ENCODE measurements around the gene CFH. TPM values are rescaled to one million over a fixed set of nuclear protein-coding genes. Genes with fewer than 3 reads are reported as not detected.
"Not testable (repeated sequence)": the region's sequence is repeated elsewhere in the genome, so short reads cannot be mapped to it uniquely, and the experiment has no call there.

Gene CFH
- total and polyA plus RNA-seq, 3 experiments from 2014 or later, result 0.93 to 11.2 (median 1.1) TPM

DNA sequence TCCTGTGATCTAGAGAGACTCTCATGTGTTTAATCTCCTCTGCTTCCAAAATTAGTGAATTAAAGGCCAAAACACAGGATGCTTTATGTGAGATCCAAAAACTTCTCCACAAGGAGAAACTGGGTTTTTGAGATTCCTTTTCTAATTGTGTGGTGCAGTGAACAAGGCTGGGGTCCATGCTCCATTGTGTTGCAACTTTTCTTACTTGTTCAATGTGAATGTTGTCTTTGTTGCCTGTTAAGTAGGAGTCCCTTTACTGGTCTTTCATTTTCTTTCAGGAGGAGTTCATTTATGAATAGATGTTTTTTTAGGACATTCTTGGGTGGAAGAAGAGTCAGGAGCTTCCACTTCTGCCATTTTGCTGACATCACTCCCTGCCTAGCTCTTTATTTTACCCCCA, 82.2 kb downstream of the CFH start:
- POLR2A ChIA-PET, result no interaction called here
- no peak overlapping the region for H3K4me3 ChIP-seq (ENCODE audit: low read length)
- no peaks in the 10 kb centered on the region for H3K4me1 Mint-ChIP-seq

DNA sequence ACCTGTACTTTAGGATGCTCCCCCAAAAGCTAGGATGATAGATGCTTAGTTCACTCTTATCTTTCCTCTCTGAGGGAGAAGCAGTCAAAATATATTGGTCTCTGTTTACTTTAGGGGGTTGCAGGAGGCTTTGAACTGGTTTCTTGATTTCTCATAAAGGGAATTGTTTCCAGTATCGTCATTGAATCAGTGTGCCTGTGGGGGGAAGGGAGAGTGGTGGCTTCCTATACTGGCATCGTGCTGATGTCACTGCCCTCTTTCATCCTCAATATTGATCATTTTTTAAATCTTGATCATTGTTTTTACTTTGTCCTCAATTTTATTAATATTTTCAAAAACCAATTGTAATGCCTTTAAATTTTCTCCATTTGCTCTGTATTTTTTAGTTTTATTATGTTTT, 82.6 kb downstream of the CFH start:
- POLR2A ChIA-PET, result no interaction called here
- peaks cover 4 to 20% (median 17%) of the 10 kb centered on the region in 5 donors for H3K9me3 Mint-ChIP-seq
- CTCF ChIA-PET, result no interaction called here
- H3K4me1 ChIP-seq (ENCODE audit: insufficient read depth, low read length), result no peaks in the 10 kb centered on the region
- peaks cover 0 to 1% of the 10 kb centered on the region in 2 donors for H3K27me3 Mint-ChIP-seq
- no peaks in the 10 kb centered on the region for H3K36me3 ChIP-seq (ENCODE audit: insufficient read depth, low read length)
- H3K4me3 ChIP-seq (ENCODE audit: low read length), result no peak overlapping the region
- H3K27me3 ChIP-seq (ENCODE audit: insufficient read depth, low read length, poor library complexity, severe bottlenecking), result no peaks in the 10 kb centered on the region
- H3K27ac Mint-ChIP-seq, result no peak overlapping the region
- H3K36me3 Mint-ChIP-seq, result peaks cover 4 to 20% (median 4%) of the 10 kb centered on the region in 3 donors
- DNase-seq, result no peak
- no peaks in the 10 kb centered on the region for H3K9me3 ChIP-seq (ENCODE audit: low read length)
- no peak overlapping the region for H3K27ac ChIP-seq (ENCODE audit: low read depth, low read length)
- no peak overlapping the region for H3K4me3 Mint-ChIP-seq
- H3K4me1 Mint-ChIP-seq, result no peaks in the 10 kb centered on the region

More for the DNA sequence above, 82.2 kb downstream of the CFH start:
- Mint-ChIP-seq H3K4me3 (no peak overlapping the region), H3K9me3 (peaks cover 4 to 16% (median 13%) of the 10 kb centered on the region in 5 donors), H3K36me3 (peaks cover 0 to 16% (median 2%) of the 10 kb centered on the region in 3 donors), H3K27ac (no peak overlapping the region), H3K27me3 (no peaks in the 10 kb centered on the region)
- DNase-seq, result no peak
- CTCF ChIA-PET, result no interaction called here
- no peaks in the 10 kb centered on the region for H3K36me3 ChIP-seq (ENCODE audit: insufficient read depth, low read length)
- H3K4me1 ChIP-seq (ENCODE audit: insufficient read depth, low read length), result no peaks in the 10 kb centered on the region
- H3K27ac ChIP-seq (ENCODE audit: low read depth, low read length), result no peak overlapping the region
- H3K9me3 ChIP-seq (ENCODE audit: low read length), result no peaks in the 10 kb centered on the region
- H3K27me3 ChIP-seq (ENCODE audit: insufficient read depth, low read length, poor library complexity, severe bottlenecking), result no peaks in the 10 kb centered on the region

DNA sequence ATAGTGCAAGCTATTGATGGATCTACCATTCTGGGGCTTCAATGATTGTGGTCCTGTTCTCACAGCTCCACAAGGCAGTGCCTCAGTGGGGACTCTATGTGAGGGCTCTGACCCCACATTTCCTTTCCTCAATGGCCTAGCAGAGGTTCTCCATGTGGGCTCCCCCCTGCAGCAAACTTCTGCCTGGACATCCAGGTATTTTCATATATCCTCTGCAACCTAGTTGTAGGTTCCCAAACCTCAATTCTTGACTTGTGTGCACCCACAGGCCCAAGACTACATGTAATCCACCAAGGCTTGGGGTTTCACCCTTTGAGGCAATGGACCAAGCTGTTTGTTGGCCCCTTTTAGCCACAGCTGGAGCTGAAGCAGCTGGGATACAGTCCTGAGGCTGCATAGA, 86.9 kb downstream of the CFH start:
- Mint-ChIP-seq H3K9me3 (peaks cover 14 to 22% (median 17%) of the 10 kb centered on the region in 5 donors), H3K36me3 (peaks cover 4 to 20% (median 4%) of the 10 kb centered on the region in 3 donors), H3K4me1 (no peaks in the 10 kb centered on the region), H3K4me3 (no peak overlapping the region), H3K27me3 (peaks cover 0 to 1% of the 10 kb centered on the region in 2 donors), H3K27ac (no peak overlapping the region)
- H3K27me3 ChIP-seq (ENCODE audit: insufficient read depth, low read length, poor library complexity, severe bottlenecking), result no peaks in the 10 kb centered on the region
- H3K4me3 ChIP-seq (ENCODE audit: low read length), result no peak overlapping the region
- CTCF ChIA-PET, result no interaction called here
- no peak for DNase-seq
- no peaks in the 10 kb centered on the region for H3K9me3 ChIP-seq (ENCODE audit: low read length)
- H3K27ac ChIP-seq (ENCODE audit: low read depth, low read length), result no peak overlapping the region
- H3K36me3 ChIP-seq (ENCODE audit: insufficient read depth, low read length), result no peaks in the 10 kb centered on the region
- H3K4me1 ChIP-seq (ENCODE audit: insufficient read depth, low read length), result no peaks in the 10 kb centered on the region
- POLR2A ChIA-PET, result no interaction called here

DNA sequence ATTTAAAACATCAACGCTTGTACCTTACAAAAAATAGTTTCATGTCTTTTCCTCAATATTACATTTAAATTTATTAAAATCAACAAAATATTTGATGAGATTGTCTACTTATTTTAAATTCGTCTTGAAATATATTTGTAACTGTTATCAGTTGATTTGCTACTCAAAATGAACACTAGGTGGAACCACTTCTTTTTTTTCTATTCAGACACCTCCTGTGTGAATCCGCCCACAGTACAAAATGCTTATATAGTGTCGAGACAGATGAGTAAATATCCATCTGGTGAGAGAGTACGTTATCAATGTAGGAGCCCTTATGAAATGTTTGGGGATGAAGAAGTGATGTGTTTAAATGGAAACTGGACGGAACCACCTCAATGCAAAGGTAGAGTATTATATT, 91.4 kb downstream of the CFH start:
- peaks cover 12 to 17% (median 14%) of the 10 kb centered on the region in 5 donors for H3K9me3 Mint-ChIP-seq
- H3K4me3 ChIP-seq (ENCODE audit: low read length); H3K9me3 ChIP-seq (ENCODE audit: low read length); H3K27ac Mint-ChIP-seq; POLR2A ChIA-PET; DNase-seq; H3K4me1 ChIP-seq (ENCODE audit: insufficient read depth, low read length); H3K4me3 Mint-ChIP-seq; H3K4me1 Mint-ChIP-seq; H3K27me3 ChIP-seq (ENCODE audit: insufficient read depth, low read length, poor library complexity, severe bottlenecking); H3K36me3 Mint-ChIP-seq; H3K36me3 ChIP-seq (ENCODE audit: insufficient read depth, low read length); H3K27ac ChIP-seq (ENCODE audit: low read depth, low read length); H3K27me3 Mint-ChIP-seq; CTCF ChIA-PET: not testable (repeated sequence)

DNA sequence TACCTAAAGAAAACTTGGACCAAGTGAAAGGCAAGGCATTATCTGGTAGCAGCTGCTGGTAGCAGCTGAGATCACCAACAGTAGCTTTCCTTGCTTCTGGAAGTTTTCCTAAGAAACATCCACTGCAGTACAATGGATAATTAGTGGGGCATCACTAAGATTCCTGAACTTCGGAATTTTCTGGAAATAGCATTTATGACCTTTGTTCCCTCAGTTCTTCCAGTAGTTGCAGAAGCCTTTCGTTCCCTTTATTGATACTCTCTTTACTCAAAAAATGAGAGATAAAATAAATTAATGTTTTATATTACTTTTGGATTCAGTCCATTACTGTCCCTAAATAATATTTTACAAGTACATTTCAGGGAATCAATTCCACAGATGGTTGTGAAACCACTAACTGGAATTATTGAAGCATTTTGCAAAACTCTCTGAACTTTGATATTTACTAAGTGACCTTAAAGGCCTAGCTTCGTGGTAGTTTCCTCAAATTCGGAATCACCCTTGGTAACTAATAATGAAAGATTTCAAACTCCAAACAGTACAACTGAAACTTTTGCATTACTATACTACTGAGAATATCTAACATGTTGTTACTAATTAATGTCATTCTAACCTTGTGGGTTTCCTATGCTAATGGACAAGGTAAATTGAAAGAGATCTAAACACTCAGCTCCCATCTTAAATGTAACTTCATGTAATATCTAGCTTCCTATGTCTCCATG, 113.3 kb downstream of the CFH start:
- DNase-seq; H3K4me3 ChIP-seq (ENCODE audit: low read length); CTCF ChIA-PET; H3K27me3 Mint-ChIP-seq; H3K27ac ChIP-seq (ENCODE audit: low read depth, low read length); POLR2A ChIA-PET; H3K27me3 ChIP-seq (ENCODE audit: insufficient read depth, low read length, poor library complexity, severe bottlenecking); H3K9me3 Mint-ChIP-seq; H3K4me1 Mint-ChIP-seq; H3K36me3 Mint-ChIP-seq; H3K4me1 ChIP-seq (ENCODE audit: insufficient read depth, low read length); H3K4me3 Mint-ChIP-seq; H3K36me3 ChIP-seq (ENCODE audit: insufficient read depth, low read length); H3K9me3 ChIP-seq (ENCODE audit: low read length); H3K27ac Mint-ChIP-seq: not testable (repeated sequence)

DNA sequence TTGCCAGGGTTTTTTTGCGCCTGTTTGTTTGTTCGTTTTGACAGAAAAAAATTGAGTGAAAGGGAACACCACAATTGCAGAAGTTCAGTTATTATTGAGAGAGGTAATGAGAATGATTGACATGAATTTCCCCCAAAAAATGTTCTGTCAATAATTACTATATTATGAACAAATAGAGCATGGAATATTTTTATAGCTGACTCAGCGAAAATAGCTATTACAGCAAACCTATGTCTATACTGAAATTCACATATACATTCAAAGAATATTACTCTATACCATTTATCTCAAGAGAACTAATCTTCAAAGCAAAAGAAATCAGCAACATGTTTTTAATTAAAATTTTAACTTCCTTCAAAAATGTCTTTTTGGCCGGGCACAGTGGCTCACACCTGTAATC, 118.0 kb downstream of the CFH start:
- POLR2A ChIA-PET; H3K4me3 Mint-ChIP-seq; H3K27me3 Mint-ChIP-seq; DNase-seq; H3K27me3 ChIP-seq (ENCODE audit: insufficient read depth, low read length, poor library complexity, severe bottlenecking); H3K4me1 ChIP-seq (ENCODE audit: insufficient read depth, low read length); H3K4me3 ChIP-seq (ENCODE audit: low read length); H3K9me3 Mint-ChIP-seq; H3K27ac Mint-ChIP-seq; H3K36me3 ChIP-seq (ENCODE audit: insufficient read depth, low read length); H3K9me3 ChIP-seq (ENCODE audit: low read length); H3K36me3 Mint-ChIP-seq; H3K27ac ChIP-seq (ENCODE audit: low read depth, low read length); H3K4me1 Mint-ChIP-seq; CTCF ChIA-PET: not testable (repeated sequence)

DNA sequence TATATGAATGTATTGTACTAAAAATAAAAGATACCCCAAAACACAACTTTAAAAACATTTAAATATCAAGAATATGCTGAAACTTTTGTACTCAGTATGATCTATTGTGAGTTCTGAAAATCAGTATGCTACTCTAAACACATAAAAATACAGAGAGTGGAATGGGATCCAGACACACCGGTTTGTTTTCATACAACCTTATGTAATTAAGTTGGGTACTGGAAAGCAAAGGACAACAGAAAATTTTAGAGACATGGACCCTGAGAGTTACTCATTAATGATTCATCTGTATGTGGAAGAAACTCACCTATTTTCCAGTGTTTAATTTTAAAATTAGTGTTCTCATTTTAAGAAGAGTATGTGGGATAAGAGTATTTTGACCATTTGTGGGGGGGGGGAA, 121.9 kb downstream of the CFH start:
- no peaks in the 10 kb centered on the region for H3K27me3 Mint-ChIP-seq
- no peaks in the 10 kb centered on the region for H3K4me1 Mint-ChIP-seq
- Histone ChIP-seq H3K36me3 (ENCODE audit: insufficient read depth, low read length) (no peaks in the 10 kb centered on the region), H3K4me1 (ENCODE audit: insufficient read depth, low read length) (no peaks in the 10 kb centered on the region), H3K27ac (ENCODE audit: low read depth, low read length) (no peak overlapping the region), H3K9me3 (ENCODE audit: low read length) (no peaks in the 10 kb centered on the region), H3K4me3 (ENCODE audit: low read length) (no peak overlapping the region), H3K27me3 (ENCODE audit: insufficient read depth, low read length, poor library complexity, severe bottlenecking) (no peaks in the 10 kb centered on the region)
- POLR2A ChIA-PET, result no interaction called here
- CTCF ChIA-PET, result no interaction called here
- no peak overlapping the region for H3K27ac Mint-ChIP-seq
- no peak for DNase-seq
- H3K36me3 Mint-ChIP-seq, result no peaks in the 10 kb centered on the region
- peaks cover 0 to 6% (median 0%) of the 10 kb centered on the region in 5 donors for H3K9me3 Mint-ChIP-seq
- H3K4me3 Mint-ChIP-seq, result no peak overlapping the region

DNA sequence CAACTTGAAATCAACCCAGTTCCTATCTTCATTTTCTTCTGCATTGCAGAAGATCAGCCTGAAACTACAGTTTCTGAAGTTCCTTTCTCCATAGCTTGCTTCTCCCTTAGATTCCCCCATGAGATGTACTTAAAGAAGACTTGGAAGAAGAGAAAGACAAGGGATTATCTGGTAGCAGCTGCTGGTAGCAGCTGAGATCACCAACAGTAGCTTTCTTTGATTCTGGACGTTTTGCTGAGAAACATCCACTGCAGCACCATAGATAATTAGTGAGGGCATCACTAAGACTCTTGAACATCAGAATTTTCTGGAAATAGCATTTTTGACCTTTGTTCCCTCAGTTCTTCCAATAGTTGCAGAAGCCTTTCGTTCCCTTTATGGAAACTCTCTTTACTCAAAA, 122.3 kb downstream of the CFH start:
- Histone ChIP-seq H3K27me3 (ENCODE audit: insufficient read depth, low read length, poor library complexity, severe bottlenecking) (no peaks in the 10 kb centered on the region), H3K27ac (ENCODE audit: low read depth, low read length) (no peak overlapping the region), H3K9me3 (ENCODE audit: low read length) (no peaks in the 10 kb centered on the region), H3K4me3 (ENCODE audit: low read length) (no peak overlapping the region), H3K36me3 (ENCODE audit: insufficient read depth, low read length) (no peaks in the 10 kb centered on the region), H3K4me1 (ENCODE audit: insufficient read depth, low read length) (no peaks in the 10 kb centered on the region)
- no peak for DNase-seq
- POLR2A ChIA-PET, result no interaction called here
- Mint-ChIP-seq H3K4me3 (no peak overlapping the region), H3K27ac (no peak overlapping the region), H3K27me3 (no peaks in the 10 kb centered on the region), H3K9me3 (peaks cover 0 to 6% (median 0%) of the 10 kb centered on the region in 5 donors), H3K4me1 (no peaks in the 10 kb centered on the region), H3K36me3 (no peaks in the 10 kb centered on the region)
- CTCF ChIA-PET, result no interaction called here

DNA sequence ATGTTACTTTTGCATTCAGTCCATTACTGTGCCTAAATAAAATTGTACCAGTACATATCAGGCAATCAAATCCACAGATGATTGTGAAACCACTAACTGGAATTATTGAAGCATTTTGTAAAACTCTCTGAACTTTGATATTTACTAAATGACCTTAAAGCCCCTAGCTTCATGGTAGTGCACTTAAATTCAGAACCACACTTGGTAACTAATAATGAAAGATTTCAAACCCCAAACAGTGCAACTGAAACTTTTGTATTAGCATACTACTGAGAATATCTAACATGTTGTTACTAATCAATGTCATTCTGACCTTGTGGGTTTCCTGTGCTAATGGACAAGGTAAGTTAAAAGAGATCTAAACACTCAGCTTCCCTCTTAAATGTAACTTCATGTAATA, 122.8 kb downstream of the CFH start, which contains the start of gene CFHR3:
CFHR3 (plus strand) TSS at position 238 of the 400 bp plus-strand sequence; CDS start at position 285, 47 bp downstream.
- Mint-ChIP-seq H3K4me3 (no peak within 1 kb of the TSS), H3K9me3 (peaks cover 0 to 6% (median 0%) of the 10 kb centered on the region in 5 donors), H3K27me3 (no peaks in the 10 kb centered on the region), H3K36me3 (no peaks in the 10 kb centered on the region), H3K27ac (no peak within 1 kb of the TSS), H3K4me1 (no peaks in the 10 kb centered on the region)
- no peak for DNase-seq
- Histone ChIP-seq H3K27ac (ENCODE audit: low read depth, low read length) (no peak within 1 kb of the TSS), H3K36me3 (ENCODE audit: insufficient read depth, low read length) (no peaks in the 10 kb centered on the region), H3K4me1 (ENCODE audit: insufficient read depth, low read length) (no peaks in the 10 kb centered on the region), H3K27me3 (ENCODE audit: insufficient read depth, low read length, poor library complexity, severe bottlenecking) (no peaks in the 10 kb centered on the region), H3K9me3 (ENCODE audit: low read length) (no peaks in the 10 kb centered on the region), H3K4me3 (ENCODE audit: low read length) (no peak within 1 kb of the TSS)
- ChIA-PET CTCF (no interaction called here), POLR2A (no interaction called here)
